KOPT-K1 (cell line): ENCODE results near the gene GALNT17.

Source experiments
- H3K27ac ChIP-seq: fragments of 200-600 bp; sonication (generic); 2 replicates; pipeline ENCODE4 v1.5.1; 2016; ENCODE audit warnings: antibody characterized with exemption, mild to moderate bottlenecking, low read depth, low read length; ENCODE audit not compliant: poor library complexity, severe bottlenecking
- H3K36me3 ChIP-seq: fragments of 200-600 bp; sonication (generic); 2 replicates; pipeline ENCODE4 v1.5.1; 2017; ENCODE audit warnings: antibody characterized with exemption, mild to moderate bottlenecking, low read length, moderate library complexity; ENCODE audit not compliant: insufficient read depth
- H3K9me3 ChIP-seq: fragments of 200-600 bp; sonication (generic); 2 replicates; pipeline ENCODE4 v1.5.1; 2017; ENCODE audit warnings: antibody characterized with exemption, low read length, mild to moderate bottlenecking; ENCODE audit not compliant: insufficient read depth, poor library complexity, severe bottlenecking

The GALNT17 gene

GRCh38 chr7:71140264-71140663 lies 8.3 kb downstream of the GALNT17 start:
- Histone ChIP-seq H3K9me3 (peaks cover 11% of the 10 kb centered on the region), H3K27ac (no peak overlapping the region)

GRCh38 chr7:71144963-71145362 lies 13.0 kb downstream of the GALNT17 start:
- H3K36me3 ChIP-seq = no peaks in the 10 kb centered on the region
- H3K9me3 ChIP-seq = peaks cover 14% of the 10 kb centered on the region
- H3K27ac ChIP-seq = no peak overlapping the region

More at GRCh38 chr7:71140264-71140663, 8.3 kb downstream of the GALNT17 start:
- H3K36me3 ChIP-seq = no peaks in the 10 kb centered on the region

- Histone ChIP-seq H3K27ac (no peak overlapping the region), H3K9me3 (peaks cover 14% of the 10 kb centered on the region), H3K36me3 (no peaks in the 10 kb centered on the region)
Measured at GRCh38 chr7:71145906-71146901, 14.3 kb downstream of the GALNT17 start.

- Histone ChIP-seq H3K36me3 (no peaks in the 10 kb centered on the region), H3K27ac (no peak overlapping the region), H3K9me3 (peaks cover 14% of the 10 kb centered on the region)
Measured at GRCh38 chr7:71148098-71148497, 16.2 kb downstream of the GALNT17 start.

GRCh38 chr7:71155236-71155635 lies 23.3 kb downstream of the GALNT17 start:
- Histone ChIP-seq H3K36me3 (no peaks in the 10 kb centered on the region), H3K27ac (no peak overlapping the region), H3K9me3 (no peaks in the 10 kb centered on the region)

GRCh38 chr7:71157757-71158156 lies 25.8 kb downstream of the GALNT17 start:
- H3K27ac ChIP-seq = no peak overlapping the region
- no peaks in the 10 kb centered on the region for H3K36me3 ChIP-seq
- H3K9me3 ChIP-seq = no peaks in the 10 kb centered on the region

- Histone ChIP-seq H3K9me3 (peaks cover 8% of the 10 kb centered on the region), H3K27ac (no peak overlapping the region), H3K36me3 (no peaks in the 10 kb centered on the region)
Measured at GRCh38 chr7:71165708-71166107, 33.8 kb downstream of the GALNT17 start.

- Histone ChIP-seq H3K36me3 (no peaks in the 10 kb centered on the region), H3K9me3 (peaks cover 15% of the 10 kb centered on the region), H3K27ac (no peak overlapping the region)
Measured at GRCh38 chr7:71171476-71171875, 39.5 kb downstream of the GALNT17 start.

- H3K36me3 ChIP-seq = no peaks in the 10 kb centered on the region
- peaks cover 15% of the 10 kb centered on the region for H3K9me3 ChIP-seq
- no peak overlapping the region for H3K27ac ChIP-seq
Measured at GRCh38 chr7:71173955-71174354, 42.0 kb downstream of the GALNT17 start.

GRCh38 chr7:71182438-71182935 lies 50.5 kb downstream of the GALNT17 start:
- no peaks in the 10 kb centered on the region for H3K36me3 ChIP-seq
- H3K27ac ChIP-seq = no peak overlapping the region
- H3K9me3 ChIP-seq = peaks cover 5% of the 10 kb centered on the region

GRCh38 chr7:71184136-71184535 lies 52.2 kb downstream of the GALNT17 start:
- H3K9me3 ChIP-seq = peaks cover 8% of the 10 kb centered on the region
- H3K36me3 ChIP-seq = no peaks in the 10 kb centered on the region
- no peak overlapping the region for H3K27ac ChIP-seq

GRCh38 chr7:71184609-71185008 lies 52.7 kb downstream of the GALNT17 start:
- H3K9me3 ChIP-seq = peaks cover 12% of the 10 kb centered on the region
- H3K36me3 ChIP-seq = no peaks in the 10 kb centered on the region

GRCh38 chr7:71186535-71187057 lies 54.7 kb downstream of the GALNT17 start:
- no peak overlapping the region for H3K27ac ChIP-seq
- H3K9me3 ChIP-seq = peaks cover 13% of the 10 kb centered on the region
- no peaks in the 10 kb centered on the region for H3K36me3 ChIP-seq

More at GRCh38 chr7:71184609-71185008, 52.7 kb downstream of the GALNT17 start:
- H3K27ac ChIP-seq = no peak overlapping the region

- Histone ChIP-seq H3K9me3 (peaks cover 8% of the 10 kb centered on the region), H3K27ac (no peak overlapping the region), H3K36me3 (no peaks in the 10 kb centered on the region)
Measured at GRCh38 chr7:71191771-71192170, 59.8 kb downstream of the GALNT17 start.

GRCh38 chr7:71193099-71193810 lies 61.3 kb downstream of the GALNT17 start:
- Histone ChIP-seq H3K9me3 (peaks cover 8% of the 10 kb centered on the region), H3K27ac (no peak overlapping the region), H3K36me3 (no peaks in the 10 kb centered on the region)
